ENCODE results near the gene EXOC6B.
"Not testable (repeated sequence)": the region's sequence is repeated elsewhere in the genome, so short reads cannot be mapped to it uniquely, and the experiment has no call there.

Gene EXOC6B

DNA sequence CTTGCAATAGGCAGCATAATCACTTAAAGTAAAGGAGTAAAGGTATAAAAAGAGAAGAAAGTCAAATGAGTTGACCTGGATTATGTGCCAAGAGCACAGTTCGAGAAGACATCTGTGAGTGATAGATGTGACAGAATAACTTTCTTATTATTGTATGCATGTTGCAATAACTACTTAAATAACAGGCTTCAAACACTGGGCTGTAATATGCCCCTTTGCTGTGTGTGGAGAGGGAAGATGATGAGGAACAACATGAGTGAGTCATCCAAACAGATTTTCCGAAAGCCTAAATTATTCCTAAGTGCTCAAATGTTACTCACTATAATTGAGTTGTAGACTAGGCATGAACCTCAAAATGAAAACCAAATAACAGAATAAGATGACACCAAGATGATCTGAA is 328.1 kb downstream of the EXOC6B start:
- H3K27me3 ChIP-seq (ENCODE audit: insufficient read depth, insufficient read length): no peaks in the 10 kb centered on the region
- H3K9me3 ChIP-seq (ENCODE audit: insufficient read depth, low read length): no peaks in the 10 kb centered on the region
- DNase-seq (ENCODE audit: low read depth, low spot score): no peak
- no peaks in the 10 kb centered on the region for H3K36me3 ChIP-seq (ENCODE audit: insufficient read depth, insufficient read length, low read length)
- no peak overlapping the region for H3K9ac ChIP-seq (ENCODE audit: insufficient read length, low read depth)
- TF ChIP-seq SUZ12 (IDR thresholded peaks at IDR 0.05; ENCODE audit: extremely low read depth, insufficient read depth, insufficient read length) (no peak), ZNF274 (IDR thresholded peaks at IDR 0.05; ENCODE audit: low read depth, low read length) (no peak), YY1 (IDR thresholded peaks at IDR 0.05; ENCODE audit: insufficient read depth, insufficient read length) (no peak)
- H3K4me1 ChIP-seq (ENCODE audit: insufficient read depth, insufficient read length): no peaks in the 10 kb centered on the region
- no peak overlapping the region for H3K4me3 ChIP-seq (ENCODE audit: insufficient read length, low read depth)

DNA sequence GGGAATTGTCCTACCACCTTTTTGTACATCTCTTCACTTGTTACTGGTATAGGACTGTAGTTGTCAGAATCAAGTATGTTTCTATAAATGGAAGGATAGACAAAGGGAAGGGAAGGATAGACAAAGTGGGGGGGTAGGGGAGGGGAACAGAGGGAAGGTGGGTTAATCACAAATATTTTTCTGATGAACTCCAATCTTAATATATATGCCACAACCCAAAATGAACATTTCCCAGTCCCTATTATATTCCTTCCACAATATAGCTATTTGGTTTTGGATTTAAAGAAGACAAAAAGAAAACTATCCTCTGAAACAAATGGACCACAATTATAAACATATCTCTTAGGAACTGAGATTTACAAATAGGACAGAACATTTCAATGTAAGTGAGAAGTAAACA is 329.4 kb downstream of the EXOC6B start:
- TF ChIP-seq ZNF274 (IDR thresholded peaks at IDR 0.05; ENCODE audit: low read depth, low read length) (no peak), SUZ12 (IDR thresholded peaks at IDR 0.05; ENCODE audit: extremely low read depth, insufficient read depth, insufficient read length) (no peak), YY1 (IDR thresholded peaks at IDR 0.05; ENCODE audit: insufficient read depth, insufficient read length) (no peak)
- H3K9ac ChIP-seq (ENCODE audit: insufficient read length, low read depth): no peak overlapping the region
- H3K27me3 ChIP-seq (ENCODE audit: insufficient read depth, insufficient read length): no peaks in the 10 kb centered on the region
- DNase-seq (ENCODE audit: low read depth, low spot score): no peak
- no peaks in the 10 kb centered on the region for H3K4me1 ChIP-seq (ENCODE audit: insufficient read depth, insufficient read length)
- no peak overlapping the region for H3K4me3 ChIP-seq (ENCODE audit: insufficient read length, low read depth)
- no peaks in the 10 kb centered on the region for H3K36me3 ChIP-seq (ENCODE audit: insufficient read depth, insufficient read length, low read length)
- no peaks in the 10 kb centered on the region for H3K9me3 ChIP-seq (ENCODE audit: insufficient read depth, low read length)

DNA sequence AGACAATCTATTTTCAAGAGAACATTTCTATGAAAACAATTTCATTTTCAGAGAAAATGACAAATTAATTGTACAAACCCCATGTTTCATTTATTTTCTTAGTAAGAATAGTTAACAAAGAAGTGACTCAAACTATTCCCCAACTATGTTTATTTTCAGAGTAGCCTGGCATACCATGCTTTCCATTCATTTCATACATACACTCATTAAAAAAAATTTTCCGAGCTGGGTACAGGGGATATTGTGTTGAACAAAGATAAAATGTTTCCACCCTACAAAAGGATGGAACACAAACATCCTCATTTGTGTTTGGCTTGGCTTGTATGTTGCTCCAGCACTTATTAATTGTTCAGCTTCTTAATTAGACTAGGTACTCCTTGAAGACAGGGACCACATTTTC is 331.4 kb downstream of the EXOC6B start:
- TF ChIP-seq ZNF274 (IDR thresholded peaks at IDR 0.05; ENCODE audit: low read depth, low read length) (no peak), YY1 (IDR thresholded peaks at IDR 0.05; ENCODE audit: insufficient read depth, insufficient read length) (no peak), SUZ12 (IDR thresholded peaks at IDR 0.05; ENCODE audit: extremely low read depth, insufficient read depth, insufficient read length) (no peak)
- no peaks in the 10 kb centered on the region for H3K9me3 ChIP-seq (ENCODE audit: insufficient read depth, low read length)

DNA sequence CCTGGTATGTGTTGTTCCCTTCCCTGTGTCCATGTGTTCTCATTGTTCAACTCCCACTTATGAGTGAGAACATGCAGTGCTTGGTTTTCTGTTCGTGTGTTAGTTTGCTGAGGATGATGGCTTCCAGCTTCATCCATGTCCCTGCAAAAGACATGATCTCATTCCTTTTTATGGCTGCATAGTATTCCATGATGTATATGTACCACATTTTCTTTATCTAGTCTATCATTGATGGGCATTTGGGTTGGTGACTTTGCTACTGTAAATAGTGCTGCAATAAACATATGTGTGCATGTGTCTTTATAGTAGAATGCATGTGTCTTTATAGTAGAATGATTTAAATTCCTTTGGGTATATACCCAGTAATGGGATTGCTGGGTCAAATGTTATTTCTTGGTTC is 341.2 kb downstream of the EXOC6B start:
- not testable (repeated sequence) for H3K9ac ChIP-seq (ENCODE audit: insufficient read length, low read depth); DNase-seq (ENCODE audit: low read depth, low spot score); H3K4me1 ChIP-seq (ENCODE audit: insufficient read depth, insufficient read length); H3K4me3 ChIP-seq (ENCODE audit: insufficient read length, low read depth); H3K36me3 ChIP-seq (ENCODE audit: insufficient read depth, insufficient read length, low read length); H3K27me3 ChIP-seq (ENCODE audit: insufficient read depth, insufficient read length); H3K9me3 ChIP-seq (ENCODE audit: insufficient read depth, low read length)

More for the DNA sequence above, 331.4 kb downstream of the EXOC6B start:
- Histone ChIP-seq H3K4me3 (ENCODE audit: insufficient read length, low read depth) (no peak overlapping the region), H3K27me3 (ENCODE audit: insufficient read depth, insufficient read length) (no peaks in the 10 kb centered on the region), H3K4me1 (ENCODE audit: insufficient read depth, insufficient read length) (no peaks in the 10 kb centered on the region), H3K9ac (ENCODE audit: insufficient read length, low read depth) (no peak overlapping the region), H3K36me3 (ENCODE audit: insufficient read depth, insufficient read length, low read length) (no peaks in the 10 kb centered on the region)
- no peak for DNase-seq (ENCODE audit: low read depth, low spot score)

DNA sequence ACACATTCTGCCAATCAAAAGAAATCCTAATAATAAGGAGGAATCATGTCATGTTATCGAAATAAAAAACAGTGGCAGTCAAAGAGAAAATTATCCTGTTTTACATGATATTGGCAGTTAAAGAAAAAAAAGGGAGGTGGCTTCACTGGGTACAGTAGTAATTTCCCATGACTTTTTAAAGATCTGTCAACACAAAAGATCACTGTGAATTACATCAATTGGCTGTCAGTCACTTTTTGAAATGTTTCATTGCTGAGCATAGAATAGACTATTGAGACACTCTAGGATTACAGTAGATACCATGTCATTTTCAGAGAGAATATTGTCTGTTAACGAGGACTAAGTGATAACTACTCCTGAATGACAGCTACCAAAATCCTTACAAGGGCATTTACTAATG is 342.5 kb downstream of the EXOC6B start:
- H3K36me3 ChIP-seq (ENCODE audit: insufficient read depth, insufficient read length, low read length): no peaks in the 10 kb centered on the region
- no peaks in the 10 kb centered on the region for H3K27me3 ChIP-seq (ENCODE audit: insufficient read depth, insufficient read length)
- H3K4me1 ChIP-seq (ENCODE audit: insufficient read depth, insufficient read length): no peaks in the 10 kb centered on the region
- DNase-seq (ENCODE audit: low read depth, low spot score): no peak
- TF ChIP-seq ZNF274 (IDR thresholded peaks at IDR 0.05; ENCODE audit: low read depth, low read length) (no peak), SUZ12 (IDR thresholded peaks at IDR 0.05; ENCODE audit: extremely low read depth, insufficient read depth, insufficient read length) (no peak), YY1 (IDR thresholded peaks at IDR 0.05; ENCODE audit: insufficient read depth, insufficient read length) (no peak)
- no peaks in the 10 kb centered on the region for H3K9me3 ChIP-seq (ENCODE audit: insufficient read depth, low read length)
- H3K4me3 ChIP-seq (ENCODE audit: insufficient read length, low read depth): no peak overlapping the region
- no peak overlapping the region for H3K9ac ChIP-seq (ENCODE audit: insufficient read length, low read depth)

DNA sequence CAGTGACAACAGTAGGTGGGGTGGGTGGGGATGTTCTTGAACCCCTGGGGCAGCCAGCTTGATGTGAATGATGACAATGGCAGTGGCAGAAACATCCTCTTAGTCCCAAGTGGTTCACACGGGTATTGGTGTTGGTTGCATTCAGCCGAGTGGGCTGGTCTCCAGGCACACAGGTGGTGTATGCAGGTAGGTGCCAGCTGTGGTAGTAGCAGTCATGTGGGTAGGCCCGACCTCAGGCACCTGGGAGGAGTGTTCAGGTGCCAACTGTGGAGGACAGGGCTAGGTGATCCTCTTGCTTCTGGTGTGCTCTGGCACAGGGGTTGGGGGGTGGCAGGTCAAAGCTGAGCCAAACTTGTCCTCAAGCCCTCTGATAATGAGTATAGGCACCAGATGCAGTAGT is 350.6 kb downstream of the EXOC6B start:
- Histone ChIP-seq H3K4me3 (ENCODE audit: insufficient read length, low read depth) (no peak overlapping the region), H3K27me3 (ENCODE audit: insufficient read depth, insufficient read length) (no peaks in the 10 kb centered on the region), H3K36me3 (ENCODE audit: insufficient read depth, insufficient read length, low read length) (no peaks in the 10 kb centered on the region), H3K9ac (ENCODE audit: insufficient read length, low read depth) (no peak overlapping the region), H3K4me1 (ENCODE audit: insufficient read depth, insufficient read length) (no peaks in the 10 kb centered on the region), H3K9me3 (ENCODE audit: insufficient read depth, low read length) (no peaks in the 10 kb centered on the region)
- TF ChIP-seq YY1 (IDR thresholded peaks at IDR 0.05; ENCODE audit: insufficient read depth, insufficient read length): no peak
- TF ChIP-seq ZNF274 (IDR thresholded peaks at IDR 0.05; ENCODE audit: low read depth, low read length): no peak
- TF ChIP-seq SUZ12 (IDR thresholded peaks at IDR 0.05; ENCODE audit: extremely low read depth, insufficient read depth, insufficient read length): no peak
- no peak for DNase-seq (ENCODE audit: low read depth, low spot score)

DNA sequence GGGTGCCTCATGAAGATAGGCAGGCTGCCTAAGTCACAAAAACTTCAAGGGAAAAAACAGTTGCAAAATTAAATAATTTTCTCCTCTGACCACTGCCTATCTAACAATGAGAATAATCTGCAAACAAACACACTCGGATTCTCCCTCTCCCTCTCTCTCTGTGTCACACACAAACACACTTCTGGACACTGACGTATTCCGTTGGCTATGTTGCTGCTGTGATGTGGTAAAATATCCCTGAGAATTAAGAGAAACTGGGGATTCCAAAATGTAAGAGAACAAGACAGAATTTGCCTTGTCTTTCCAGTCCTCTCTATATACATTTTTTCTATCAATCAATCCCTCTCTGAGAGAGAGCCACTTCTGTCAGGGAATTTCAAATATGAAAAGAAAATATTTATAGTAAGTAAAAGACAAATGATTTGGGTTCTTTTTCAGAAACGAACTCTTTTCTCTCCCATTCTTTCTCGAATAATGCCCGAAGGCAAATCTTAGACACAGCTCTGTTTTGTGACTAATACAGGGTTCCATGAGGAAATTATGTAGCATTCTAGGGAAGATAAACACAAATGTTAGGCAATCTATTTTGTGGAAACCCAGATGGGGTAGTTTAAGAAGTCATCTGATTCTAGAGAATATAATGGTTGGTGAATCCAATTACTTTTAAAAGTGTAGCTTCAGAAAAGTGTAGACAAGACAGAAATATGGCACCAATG is 367.9 kb downstream of the EXOC6B start:
- H3K4me1 ChIP-seq (ENCODE audit: insufficient read depth, insufficient read length): no peaks in the 10 kb centered on the region
- no peaks in the 10 kb centered on the region for H3K27me3 ChIP-seq (ENCODE audit: insufficient read depth, insufficient read length)
- no peak overlapping the region for H3K4me3 ChIP-seq (ENCODE audit: insufficient read length, low read depth)
- H3K9me3 ChIP-seq (ENCODE audit: insufficient read depth, low read length): peaks cover 6% of the 10 kb centered on the region; the same call in 1 of the 2 replicates
- DNase-seq (ENCODE audit: low read depth, low spot score): no peak
- no peak overlapping the region for H3K9ac ChIP-seq (ENCODE audit: insufficient read length, low read depth)
- no peaks in the 10 kb centered on the region for H3K36me3 ChIP-seq (ENCODE audit: insufficient read depth, insufficient read length, low read length)
- no peak for TF ChIP-seq YY1 (IDR thresholded peaks at IDR 0.05; ENCODE audit: insufficient read depth, insufficient read length)
- no peak for TF ChIP-seq ZNF274 (IDR thresholded peaks at IDR 0.05; ENCODE audit: low read depth, low read length)
- no peak for TF ChIP-seq SUZ12 (IDR thresholded peaks at IDR 0.05; ENCODE audit: extremely low read depth, insufficient read depth, insufficient read length)

Measured in NT2/D1 (cell line).